ENCODE results near the gene SLC1A7.

GRCh38 chr1:53123453-53124140 is 18.8 kb downstream of the SLC1A7 start:
- no peak for TF ChIP-seq CTCF (IDR thresholded peaks at IDR 0.05; ENCODE audit: poor library complexity, severe bottlenecking)
- no peak for TF ChIP-seq POLR2AphosphoS5 (IDR thresholded peaks at IDR 0.05)
- no peak for TF ChIP-seq EZH2 (IDR thresholded peaks at IDR 0.05; ENCODE audit: borderline replicate concordance, insufficient read depth, low read length, poor library complexity, severe bottlenecking)
